GM13977 (cell line): ENCODE measurements around the gene PRKCB.

Source experiments
- DNase-seq: peaks from one replicate; pipeline ENCODE4 v3.0.0; 2012; ENCODE audit warnings: low spot score
- in situ Hi-C: fragments of 300-500 bp; cut with MboI; formaldehyde crosslinking; loops from one replicate; pipeline ENCODE4 v1.12.0; 2022; ENCODE audit warnings: low sequenced_read_pairs, low pct_unique_long_range_greater_than_20kb, mixed read lengths, inconsistent platforms; ENCODE audit not compliant: unreplicated experiment
- TF ChIP-seq, protein P1 (sequence below): IDR thresholded peaks from 2 replicates; pipeline ENCODE4 v1.5.1; 2012; ENCODE audit warnings: mild to moderate bottlenecking, control low read depth; ENCODE audit not compliant: insufficient read depth; ENCODE audit errors: extremely low read depth, missing control alignments

The PRKCB gene

DNA sequence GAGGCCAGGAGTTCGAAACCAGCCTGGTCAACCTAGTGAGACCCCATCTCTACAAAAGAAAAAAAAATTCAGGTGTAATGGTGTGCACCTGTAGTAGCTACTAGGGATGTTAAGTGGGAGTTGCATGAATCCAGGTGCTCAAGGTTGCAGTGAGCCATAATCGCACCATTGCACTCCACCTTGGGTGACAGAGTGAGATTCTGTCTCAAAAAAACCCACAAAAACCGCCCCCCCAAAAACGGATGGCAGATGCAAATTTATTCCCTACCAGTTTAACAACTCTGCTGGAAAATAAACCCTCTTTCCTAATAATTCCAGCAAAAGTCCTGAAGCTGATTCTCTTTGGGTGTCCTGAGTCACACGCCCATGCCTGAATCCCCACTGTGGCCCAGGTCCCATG is 140.3 kb downstream of the PRKCB start:
- DNase-seq, result no peak
- TF ChIP-seq, protein P1, sequence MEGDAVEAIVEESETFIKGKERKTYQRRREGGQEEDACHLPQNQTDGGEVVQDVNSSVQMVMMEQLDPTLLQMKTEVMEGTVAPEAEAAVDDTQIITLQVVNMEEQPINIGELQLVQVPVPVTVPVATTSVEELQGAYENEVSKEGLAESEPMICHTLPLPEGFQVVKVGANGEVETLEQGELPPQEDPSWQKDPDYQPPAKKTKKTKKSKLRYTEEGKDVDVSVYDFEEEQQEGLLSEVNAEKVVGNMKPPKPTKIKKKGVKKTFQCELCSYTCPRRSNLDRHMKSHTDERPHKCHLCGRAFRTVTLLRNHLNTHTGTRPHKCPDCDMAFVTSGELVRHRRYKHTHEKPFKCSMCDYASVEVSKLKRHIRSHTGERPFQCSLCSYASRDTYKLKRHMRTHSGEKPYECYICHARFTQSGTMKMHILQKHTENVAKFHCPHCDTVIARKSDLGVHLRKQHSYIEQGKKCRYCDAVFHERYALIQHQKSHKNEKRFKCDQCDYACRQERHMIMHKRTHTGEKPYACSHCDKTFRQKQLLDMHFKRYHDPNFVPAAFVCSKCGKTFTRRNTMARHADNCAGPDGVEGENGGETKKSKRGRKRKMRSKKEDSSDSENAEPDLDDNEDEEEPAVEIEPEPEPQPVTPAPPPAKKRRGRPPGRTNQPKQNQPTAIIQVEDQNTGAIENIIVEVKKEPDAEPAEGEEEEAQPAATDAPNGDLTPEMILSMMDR, result no peak
- in situ Hi-C loops, result no loop called here

DNA sequence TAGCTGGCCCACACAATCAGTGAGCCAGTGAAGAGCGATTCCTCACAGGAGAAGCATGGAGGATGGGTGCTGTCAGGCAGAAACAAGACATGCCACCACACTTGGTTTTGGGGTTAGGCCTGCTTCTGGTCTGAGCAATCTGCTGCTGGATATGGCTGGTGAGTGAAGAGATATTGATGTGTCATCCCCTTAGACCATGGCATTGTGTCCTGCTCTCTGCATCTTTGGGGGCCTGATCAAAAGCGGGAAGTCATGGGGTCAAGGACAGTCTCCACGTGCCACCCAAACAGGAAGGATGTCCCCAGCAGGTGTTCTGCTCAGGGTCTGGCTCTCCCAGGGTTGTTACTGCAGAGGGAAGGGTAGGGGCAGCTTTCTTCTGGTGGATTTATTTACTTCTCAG is 140.7 kb downstream of the PRKCB start:
- TF ChIP-seq, protein P1, result no peak
- in situ Hi-C loops, result no loop called here
- DNase-seq, result no peak

DNA sequence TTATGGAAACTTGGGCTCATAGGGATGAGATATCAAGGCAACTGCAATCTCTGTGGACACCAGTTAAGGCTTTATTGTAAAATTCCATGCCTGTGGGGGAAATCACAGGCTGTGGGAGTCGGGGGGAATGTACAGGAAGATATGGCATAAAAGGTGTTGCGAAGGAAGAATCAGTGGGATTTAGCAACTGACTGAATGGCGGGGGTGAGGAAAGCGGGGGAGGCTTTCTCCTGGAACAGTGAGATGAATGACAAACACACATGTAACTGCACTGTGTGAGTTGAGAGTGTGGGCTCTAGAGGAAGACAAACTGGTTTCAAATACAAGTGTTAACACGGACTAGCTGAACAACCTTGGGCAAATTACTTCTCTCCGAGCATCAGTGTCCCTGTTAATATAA is 143.7 kb downstream of the PRKCB start:
- in situ Hi-C loops, result no loop called here
- no peak for DNase-seq
- TF ChIP-seq, protein P1, result no peak

DNA sequence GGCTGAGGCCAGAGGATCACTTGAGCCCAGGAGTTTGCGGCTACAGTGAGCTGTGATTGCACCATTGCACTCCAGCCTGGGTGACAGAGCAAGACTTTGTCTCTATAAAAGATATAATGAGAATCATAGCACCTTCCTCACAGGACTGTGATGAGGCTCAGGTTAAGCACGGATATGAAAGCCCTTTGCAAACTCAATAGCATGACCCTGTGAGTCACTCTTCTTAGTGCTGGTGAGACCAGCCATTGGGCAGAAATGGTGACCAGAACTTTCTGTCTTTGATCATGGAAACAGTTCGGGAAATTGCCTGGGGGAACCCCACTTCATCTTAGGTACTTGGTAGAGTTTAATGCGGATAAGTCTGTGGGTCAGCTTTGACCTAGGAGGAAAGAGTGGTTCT is 144.2 kb downstream of the PRKCB start:
- in situ Hi-C loops, result no loop called here
- no peak for DNase-seq
- TF ChIP-seq, protein P1, result no peak

DNA sequence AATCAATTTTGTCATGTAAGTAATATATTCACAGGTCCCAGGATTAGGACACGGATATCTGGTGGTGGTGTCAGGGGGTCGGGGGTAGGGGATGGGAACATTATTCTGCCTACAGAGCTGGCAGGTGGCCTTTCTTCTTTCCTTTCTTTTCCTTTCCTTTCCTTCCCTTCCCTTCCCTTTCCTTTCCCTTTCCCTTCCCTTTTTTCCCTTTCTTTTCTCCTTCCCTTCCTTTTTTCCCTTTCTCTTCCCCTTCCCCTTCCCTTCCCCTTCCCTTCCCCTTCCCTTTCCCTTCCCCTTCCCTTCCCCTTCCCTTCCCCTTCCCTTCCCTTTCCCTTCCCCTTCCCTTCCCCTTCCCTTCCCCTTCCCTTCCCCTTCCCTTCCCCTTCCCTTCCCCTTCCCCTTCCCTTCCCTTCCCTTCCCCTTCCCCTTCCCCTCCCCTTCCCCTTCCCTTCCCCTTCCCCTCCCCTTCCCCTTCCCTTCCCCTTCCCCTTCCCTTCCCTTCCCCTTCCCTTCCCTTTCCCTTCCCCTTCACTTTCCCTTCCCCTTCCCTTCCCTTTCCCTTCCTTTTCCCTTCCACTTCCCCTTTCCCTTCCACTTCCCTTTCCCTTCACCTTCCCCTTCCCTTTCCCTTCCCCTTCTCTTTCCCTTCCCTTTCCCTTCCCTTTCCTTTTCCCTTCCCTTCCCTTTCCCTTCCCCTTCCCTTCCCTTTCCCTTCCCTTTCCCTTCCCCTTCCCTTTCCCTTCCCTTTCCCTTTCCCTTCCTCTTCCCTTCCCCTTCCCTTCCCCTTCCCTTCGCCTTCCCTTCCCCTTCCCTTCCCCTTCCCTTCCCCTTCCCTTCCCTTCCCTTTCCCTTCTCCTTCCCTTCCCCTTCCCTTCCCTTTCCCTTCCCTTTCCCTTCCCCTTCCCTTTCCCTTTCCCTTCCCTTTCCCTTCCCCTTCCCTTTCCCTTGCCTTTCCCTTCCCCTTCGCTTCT is 145.9 kb downstream of the PRKCB start:
- TF ChIP-seq, protein P1, result no peak
- in situ Hi-C loops, result no loop called here
- no peak for DNase-seq

DNA sequence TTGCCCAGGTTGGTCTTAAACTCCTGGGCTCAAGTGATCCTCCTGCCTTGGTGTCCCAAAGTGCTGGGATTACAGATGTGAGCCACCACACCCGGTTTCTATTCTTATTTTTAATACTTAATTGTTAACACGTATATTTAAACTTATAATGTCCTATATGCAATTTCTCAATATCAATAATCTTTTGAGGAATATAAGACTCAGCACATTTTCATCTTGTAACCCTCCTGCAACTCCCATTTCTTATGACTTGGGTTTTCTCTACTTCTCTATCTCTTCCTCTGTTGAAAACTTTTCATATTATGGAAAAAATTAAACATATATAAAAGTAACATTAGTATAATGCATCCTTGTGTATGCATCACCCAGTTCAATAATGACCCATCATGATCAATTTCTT is 150.7 kb downstream of the PRKCB start:
- in situ Hi-C loops, result no loop called here
- DNase-seq, result no peak
- TF ChIP-seq, protein P1, result no peak
